ENCODE data around the gene CTNNBIP1.

The CTNNBIP1 gene

GRCh38 chr1:9853249-9853595 is 56.8 kb downstream of the CTNNBIP1 start:
- no peak for DNase-seq (ENCODE audit: low read depth in 2 of 2)

GRCh38 chr1:9852410-9853248 is 57.4 kb downstream of the CTNNBIP1 start:
- peak; percentile 49 to 53 for DNase-seq (ENCODE audit: low read depth in 2 of 2)

- no peak for DNase-seq (ENCODE audit: low read depth in 2 of 2)
Observed at GRCh38 chr1:9852004-9852403, 58.1 kb downstream of the CTNNBIP1 start.

- no peak for DNase-seq (ENCODE audit: low read depth in 2 of 2)
Observed at GRCh38 chr1:9850442-9851162, 59.5 kb downstream of the CTNNBIP1 start.

DNA sequence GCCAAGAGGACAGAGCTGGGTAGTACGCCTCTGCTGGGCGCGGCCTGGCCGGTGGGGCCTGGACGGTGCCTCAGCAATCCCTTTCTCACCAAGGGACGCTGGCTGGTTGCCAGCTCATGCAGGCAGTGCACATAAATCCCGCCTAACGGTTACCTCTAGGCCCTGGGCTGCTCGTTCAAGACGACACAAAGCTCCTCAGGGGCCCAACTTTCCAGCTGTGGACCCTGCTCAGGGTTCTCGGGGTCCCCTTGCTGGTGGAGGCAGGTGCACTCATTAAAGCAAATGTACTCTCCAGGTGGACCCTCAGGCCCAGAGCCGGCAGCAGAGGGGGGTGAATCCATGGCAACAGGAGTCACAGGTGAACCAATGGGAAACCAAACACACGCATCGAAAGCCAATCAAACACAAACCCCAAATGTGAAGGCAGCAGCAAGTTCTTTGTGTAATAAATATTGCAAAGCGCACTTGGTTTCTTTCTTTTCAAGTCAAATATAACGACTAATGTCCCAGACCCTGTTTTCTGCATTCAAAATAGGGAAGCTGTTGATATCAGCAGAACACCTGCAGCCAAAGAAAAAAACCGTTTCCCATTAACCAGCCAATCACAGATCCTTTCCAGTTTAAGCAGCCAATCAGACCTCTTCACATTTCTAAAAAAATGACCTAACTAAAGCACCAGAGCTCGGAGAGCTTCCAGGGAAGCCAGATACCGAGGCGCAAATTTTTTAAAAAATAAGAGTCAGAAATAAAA is 60.2 kb downstream of the CTNNBIP1 start:
- DNase-seq (ENCODE audit: low read depth in 2 of 2) = no peak

- DNase-seq (ENCODE audit: low read depth in 2 of 2) = no peak
Observed at GRCh38 chr1:9848022-9848421, 62.0 kb downstream of the CTNNBIP1 start.

GRCh38 chr1:9847269-9847668 is 62.8 kb downstream of the CTNNBIP1 start:
- no peak for DNase-seq (ENCODE audit: low read depth in 2 of 2)

DNA sequence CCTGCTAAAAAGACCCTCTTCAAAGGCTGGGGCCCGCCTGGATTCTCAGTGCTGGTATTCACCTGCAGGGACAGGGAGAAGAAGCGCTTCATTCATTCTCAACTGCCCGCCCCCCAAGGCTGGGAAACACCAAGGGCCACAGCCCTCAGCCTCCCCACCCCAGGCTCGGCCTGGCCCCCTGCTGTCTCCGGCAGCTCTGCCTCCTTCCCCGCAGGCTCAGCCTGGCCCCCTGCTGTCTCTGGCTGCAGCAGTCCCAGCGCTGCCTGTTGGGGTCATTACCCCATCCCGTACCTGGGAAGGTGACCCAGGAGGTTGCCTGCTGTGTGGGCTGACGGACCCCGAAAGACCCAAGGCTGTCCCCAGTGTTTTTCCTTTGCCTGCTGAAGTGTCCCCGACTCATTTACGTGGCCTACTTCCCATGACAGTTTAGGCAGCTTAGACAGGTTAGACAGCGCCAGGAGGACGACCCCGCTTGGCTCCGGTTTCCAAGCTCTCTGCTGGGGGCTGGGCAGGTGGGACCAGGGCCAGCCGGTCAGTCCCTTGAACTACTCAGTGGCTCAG is 63.4 kb downstream of the CTNNBIP1 start:
- no peak for DNase-seq (ENCODE audit: low read depth in 2 of 2)

GRCh38 chr1:9845914-9846313 is 64.2 kb downstream of the CTNNBIP1 start:
- no peak for DNase-seq (ENCODE audit: low read depth in 2 of 2)

DNA sequence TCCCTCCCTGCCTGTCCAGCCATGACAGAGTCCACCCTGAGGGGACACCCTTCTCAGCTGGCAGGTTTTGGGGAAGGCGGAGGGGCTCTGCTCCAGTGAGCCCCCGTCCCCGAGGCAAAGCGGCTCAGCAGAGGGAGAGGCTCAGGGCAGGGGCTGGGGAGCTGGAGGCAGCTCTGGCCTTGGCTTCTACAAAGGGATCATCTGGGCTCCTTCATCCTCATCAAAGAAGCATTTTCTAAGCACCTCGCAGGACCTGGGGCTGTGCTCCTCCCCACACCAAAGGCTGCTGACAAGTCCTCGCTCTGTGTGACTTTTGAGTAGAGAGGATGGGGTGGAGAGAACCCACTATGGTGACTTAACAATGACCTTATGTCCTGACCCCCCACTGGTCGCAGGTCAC is 65.3 kb downstream of the CTNNBIP1 start:
- no peak for DNase-seq (ENCODE audit: low read depth in 2 of 2)

DNA sequence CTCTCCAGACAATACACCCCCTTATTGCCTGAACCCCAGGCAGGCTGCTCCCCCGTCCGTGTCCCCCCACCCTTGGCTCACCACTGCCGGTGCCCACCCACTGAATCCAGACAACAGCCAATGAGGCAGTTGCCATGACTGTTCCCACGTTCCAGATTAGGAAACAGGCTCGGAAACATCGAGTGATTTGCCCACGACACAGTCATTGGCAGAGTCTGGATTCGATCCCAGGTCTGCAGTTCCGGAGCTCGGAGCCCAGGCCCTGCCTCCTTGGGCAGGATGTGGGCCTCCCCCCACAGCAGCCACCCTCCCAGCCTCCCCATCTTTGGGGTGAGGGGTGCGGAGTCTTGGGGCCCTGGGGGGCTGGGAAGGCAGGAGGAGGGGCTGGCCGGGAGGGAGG is 66.0 kb downstream of the CTNNBIP1 start:
- no peak for DNase-seq (ENCODE audit: low read depth in 2 of 2)

GRCh38 chr1:9843576-9843945 is 66.5 kb downstream of the CTNNBIP1 start:
- no peak for DNase-seq (ENCODE audit: low read depth in 2 of 2)

DNA sequence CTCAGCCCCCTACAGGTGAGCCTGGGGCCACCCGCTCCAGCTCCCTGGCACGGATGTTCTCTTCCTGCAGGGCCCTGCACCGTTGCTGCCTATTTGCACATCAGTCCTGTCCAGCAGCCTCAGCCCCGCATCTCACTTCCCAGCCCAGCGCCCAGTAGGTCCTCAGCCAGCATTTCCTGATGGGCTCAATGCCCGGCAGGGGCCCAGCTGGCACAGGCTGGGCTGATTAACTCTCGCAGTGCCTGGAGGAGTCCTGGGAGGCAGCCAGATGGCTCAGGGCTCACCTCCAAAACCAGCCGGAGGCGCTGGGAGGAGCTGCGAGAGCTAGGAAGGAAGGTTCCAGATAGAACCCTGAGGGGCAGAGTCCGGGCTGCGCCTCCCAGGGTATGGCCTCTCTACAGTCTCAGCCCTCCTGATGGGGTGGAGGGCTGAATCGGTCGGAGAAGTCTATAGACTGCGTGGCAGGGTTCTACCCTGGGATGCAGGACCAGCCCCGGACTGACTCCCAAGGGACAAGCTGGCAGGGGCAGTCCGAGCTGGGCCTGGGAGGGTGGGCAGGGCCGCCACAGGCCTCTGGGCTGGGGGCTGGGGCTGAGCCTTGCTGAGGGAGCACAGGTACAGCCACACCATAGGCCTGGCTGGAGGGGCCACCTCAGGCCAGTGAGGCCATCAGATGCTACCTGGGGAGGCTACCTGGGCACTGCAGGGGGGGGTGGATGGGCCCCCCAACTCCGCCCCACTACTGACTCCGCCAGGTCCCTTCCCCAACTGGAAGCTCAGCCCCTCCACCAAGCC is 67.1 kb downstream of the CTNNBIP1 start:
- no peak for DNase-seq (ENCODE audit: low read depth in 2 of 2)

GRCh38 chr1:9842073-9842711 is 67.9 kb downstream of the CTNNBIP1 start:
- no peak for DNase-seq (ENCODE audit: low read depth in 2 of 2)

- DNase-seq (ENCODE audit: low read depth in 2 of 2) = no peak
Observed at GRCh38 chr1:9841460-9841859, 68.6 kb downstream of the CTNNBIP1 start.

DNA sequence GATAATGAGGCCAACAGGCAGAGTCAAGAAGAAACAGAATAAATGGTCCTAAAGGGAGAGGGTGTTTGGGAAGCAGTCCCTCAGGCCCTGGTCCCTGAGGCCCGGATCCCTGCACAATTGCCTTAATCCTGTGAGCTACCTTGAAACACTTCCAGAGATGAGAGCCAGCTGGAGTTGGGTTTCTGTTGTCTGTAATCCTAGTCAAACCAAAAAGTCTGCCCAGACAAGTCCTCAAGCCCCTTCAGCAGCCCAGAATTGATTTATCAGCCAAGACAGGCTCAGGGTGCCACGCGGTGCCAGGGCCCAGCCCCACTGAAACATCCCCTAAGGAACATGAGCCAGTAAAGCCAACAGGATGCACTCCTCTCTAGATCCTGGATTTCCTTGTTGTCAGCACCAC is 69.9 kb downstream of the CTNNBIP1 start:
- DNase-seq (ENCODE audit: low read depth in 2 of 2) = no peak

GRCh38 chr1:9838946-9839345 is 71.1 kb downstream of the CTNNBIP1 start:
- no peak for DNase-seq (ENCODE audit: low read depth in 2 of 2)

- DNase-seq (ENCODE audit: low read depth in 2 of 2) = no peak
Observed at GRCh38 chr1:9836632-9836960, 73.5 kb downstream of the CTNNBIP1 start.

GRCh38 chr1:9835758-9836631 is 74.1 kb downstream of the CTNNBIP1 start:
- no peak for DNase-seq (ENCODE audit: low read depth in 2 of 2)

GRCh38 chr1:9835404-9835757 is 74.7 kb downstream of the CTNNBIP1 start:
- no peak for DNase-seq (ENCODE audit: low read depth in 2 of 2)

All from fibroblast of skin of left biceps (primary cell).